GM12891 (cell line): Measurements from ENCODE around the gene MRPL32.

Experiments
- POLR2A ChIP-seq: IDR thresholded peaks from 2 replicates; pipeline ENCODE4 v1.6.1; 2011; ENCODE audit warnings: low read depth, low read length, control low read depth
- POLR2AphosphoS5 ChIP-seq: IDR thresholded peaks from 2 replicates; pipeline ENCODE4 v1.6.1; 2011; ENCODE audit warnings: low read depth, low read length, control low read depth

DNA sequence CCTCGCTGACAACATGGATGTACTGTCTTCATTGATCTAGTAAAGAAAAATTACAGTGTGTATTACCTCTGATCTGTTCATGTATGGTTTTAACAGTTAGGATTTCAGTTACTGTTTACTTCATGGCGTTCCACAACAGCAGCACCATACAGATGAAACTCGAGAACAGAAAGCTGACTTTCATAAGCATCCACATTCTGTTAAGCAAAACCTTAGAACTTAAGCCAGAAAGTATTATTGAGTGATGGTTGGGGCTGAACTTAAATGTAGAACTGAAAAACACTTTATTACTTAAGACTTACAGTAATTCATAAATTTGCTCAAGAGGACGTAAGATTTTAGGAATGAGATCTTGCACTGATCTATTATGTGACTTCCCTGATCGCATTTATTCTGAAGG, 3.7 kb downstream of the MRPL32 start:
- TF ChIP-seq POLR2A (no peak), POLR2AphosphoS5 (no peak)
